SK-N-SH treated with all-trans-retinoic acid at 6 μM for 48 hours (cell line): ENCODE measurements around the gene DROSHA.

Source experiments
- ATAC-seq: fragments of 200-7000 bp; cut with Tn5 transposase; 3 replicates; pipeline ENCODE4 v1.9.1; 2020; ENCODE audit warnings: mild to moderate bottlenecking, moderate library complexity
- BACH2 ChIP-seq: fragments of 250-450 bp; sonication (Bioruptor Pico); IDR thresholded peaks from 2 replicates; pipeline ENCODE4 v1.9.0; 2021; ENCODE audit warnings: mild to moderate bottlenecking, borderline replicate concordance
- CREB5 ChIP-seq: fragments of 250-450 bp; sonication (Bioruptor Pico); IDR thresholded peaks from 2 replicates; pipeline ENCODE4 v1.5.1; 2020; ENCODE audit warnings: low read depth, mild to moderate bottlenecking, moderate library complexity
- CSDC2 ChIP-seq: fragments of 250-450 bp; sonication (Bioruptor Pico); IDR thresholded peaks from 2 replicates; pipeline ENCODE4 v1.5.0; 2020; ENCODE audit warnings: mild to moderate bottlenecking, moderate library complexity
- GLIS3 ChIP-seq: fragments of 250-450 bp; sonication (Bioruptor Pico); IDR thresholded peaks from 2 replicates; pipeline ENCODE4 v1.5.0; 2020; ENCODE audit warnings: mild to moderate bottlenecking, moderate library complexity
- ISL1 ChIP-seq: fragments of 250-450 bp; sonication (Bioruptor Pico); IDR thresholded peaks from 2 replicates; pipeline ENCODE4 v2.1.2; 2022; ENCODE audit warnings: mild to moderate bottlenecking, moderate library complexity
- OSR1 ChIP-seq: fragments of 250-450 bp; sonication (Bioruptor Pico); IDR thresholded peaks from 2 replicates; pipeline ENCODE4 v1.8.0; 2022; ENCODE audit warnings: moderate library complexity, mild to moderate bottlenecking, inconsistent platforms
- POU6F1 ChIP-seq: fragments of 250-450 bp; sonication (Bioruptor Pico); IDR thresholded peaks from 2 replicates; pipeline ENCODE4 v1.8.0; 2021; ENCODE audit warnings: low read depth, mild to moderate bottlenecking, moderate library complexity, borderline replicate concordance
- PPARA ChIP-seq: fragments of 250-450 bp; sonication (Bioruptor Pico); IDR thresholded peaks from 2 replicates; pipeline ENCODE4 v1.5.0; 2020; ENCODE audit warnings: mild to moderate bottlenecking, borderline replicate concordance
- RARB ChIP-seq: fragments of 250-450 bp; sonication (Bioruptor Pico); IDR thresholded peaks from 2 replicates; pipeline ENCODE4 v1.8.0; 2021; ENCODE audit warnings: mild to moderate bottlenecking, moderate library complexity
- SNAI2 ChIP-seq: fragments of 250-450 bp; sonication (Bioruptor Pico); IDR thresholded peaks from 2 replicates; pipeline ENCODE4 v1.5.0; 2020; ENCODE audit warnings: mild to moderate bottlenecking, moderate library complexity
- TCF4 ChIP-seq: fragments of 250-450 bp; sonication (Bioruptor Pico); IDR thresholded peaks from 2 replicates; pipeline ENCODE4 v1.8.0; 2021; ENCODE audit warnings: mild to moderate bottlenecking, moderate library complexity, borderline replicate concordance
- TOX ChIP-seq: fragments of 250-450 bp; sonication (Bioruptor Pico); IDR thresholded peaks from 2 replicates; pipeline ENCODE4 v1.8.0; 2021; ENCODE audit warnings: mild to moderate bottlenecking, moderate library complexity, borderline replicate concordance
- TSHZ2 ChIP-seq: fragments of 250-450 bp; sonication (Bioruptor Pico); IDR thresholded peaks from 2 replicates; pipeline ENCODE4 v1.5.0; 2020; ENCODE audit warnings: mild to moderate bottlenecking, moderate library complexity
- ZC3H10 ChIP-seq: fragments of 250-450 bp; sonication (Bioruptor Pico); IDR thresholded peaks from 2 replicates; pipeline ENCODE4 v1.5.1; 2021; ENCODE audit warnings: mild to moderate bottlenecking, moderate library complexity
- ZFP3 ChIP-seq: fragments of 250-450 bp; sonication (Bioruptor Pico); IDR thresholded peaks from 2 replicates; pipeline ENCODE4 v1.5.0; 2020; ENCODE audit warnings: mild to moderate bottlenecking, moderate library complexity
- ZFP30 ChIP-seq: fragments of 450-650 bp; formaldehyde crosslinking; IDR thresholded peaks from 2 replicates; pipeline ENCODE4 v1.5.0; 2022; ENCODE audit warnings: mild to moderate bottlenecking, moderate library complexity
- ZNF565 ChIP-seq: fragments of 450-650 bp; formaldehyde crosslinking; conservative IDR thresholded peaks from 2 replicates; pipeline ENCODE4 v1.5.0; 2020; ENCODE audit warnings: low read depth, mild to moderate bottlenecking, moderate library complexity
- ZNF70 ChIP-seq: fragments of 450-650 bp; formaldehyde crosslinking; IDR thresholded peaks from 2 replicates; pipeline ENCODE4 v1.5.0; 2020; ENCODE audit warnings: mild to moderate bottlenecking, moderate library complexity
- ZNF8 ChIP-seq: fragments of 450-650 bp; formaldehyde crosslinking; IDR thresholded peaks from 2 replicates; pipeline ENCODE4 v1.5.0; 2020; ENCODE audit warnings: mild to moderate bottlenecking, moderate library complexity
- TF ChIP-seq, protein P1 (sequence below): fragments of 250-450 bp; sonication (Bioruptor Pico); IDR thresholded peaks from 2 replicates; pipeline ENCODE4 v1.5.1; 2021; ENCODE audit warnings: mild to moderate bottlenecking, moderate library complexity
- TF ChIP-seq, protein P2 (sequence below): fragments of 250-450 bp; sonication (Bioruptor Pico); IDR thresholded peaks from 2 replicates; pipeline ENCODE4 v1.8.0; 2020; ENCODE audit warnings: mild to moderate bottlenecking, moderate library complexity, borderline replicate concordance

The DROSHA gene

DNA sequence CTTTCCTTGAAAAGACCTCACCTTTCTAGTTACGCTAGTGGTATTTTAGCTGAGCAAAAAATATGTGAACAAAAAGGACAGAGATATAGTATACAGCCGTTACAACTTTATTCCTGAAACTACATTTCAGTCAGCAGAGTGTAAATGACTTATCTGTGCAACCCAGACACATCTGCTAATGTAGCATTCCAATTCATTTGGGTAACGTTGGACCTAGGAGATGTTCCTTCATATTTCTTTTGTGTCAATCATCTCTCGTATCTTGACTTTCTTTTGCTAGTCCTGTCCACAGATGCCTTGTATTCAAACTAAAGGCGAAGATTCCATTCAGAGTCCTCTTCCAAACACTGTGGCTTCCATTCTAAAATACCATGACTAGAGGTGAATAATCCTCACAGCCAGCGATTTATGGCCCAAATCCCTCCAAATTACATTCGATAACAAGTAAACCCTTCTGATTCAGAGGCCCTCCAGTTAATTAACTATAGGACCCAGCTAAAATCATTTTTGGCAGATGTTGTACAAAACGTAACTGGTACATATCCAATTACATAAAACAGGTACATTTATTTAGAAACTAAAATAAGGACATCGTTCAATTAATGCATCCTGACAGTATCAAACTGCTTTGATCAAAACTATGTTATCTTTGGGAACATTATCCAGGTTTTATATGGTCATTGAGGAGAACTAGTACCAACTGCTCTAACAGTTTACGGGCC lies 155.7 kb downstream of the DROSHA start:
- TF ChIP-seq RARB = no peak
- TF ChIP-seq, protein P1, sequence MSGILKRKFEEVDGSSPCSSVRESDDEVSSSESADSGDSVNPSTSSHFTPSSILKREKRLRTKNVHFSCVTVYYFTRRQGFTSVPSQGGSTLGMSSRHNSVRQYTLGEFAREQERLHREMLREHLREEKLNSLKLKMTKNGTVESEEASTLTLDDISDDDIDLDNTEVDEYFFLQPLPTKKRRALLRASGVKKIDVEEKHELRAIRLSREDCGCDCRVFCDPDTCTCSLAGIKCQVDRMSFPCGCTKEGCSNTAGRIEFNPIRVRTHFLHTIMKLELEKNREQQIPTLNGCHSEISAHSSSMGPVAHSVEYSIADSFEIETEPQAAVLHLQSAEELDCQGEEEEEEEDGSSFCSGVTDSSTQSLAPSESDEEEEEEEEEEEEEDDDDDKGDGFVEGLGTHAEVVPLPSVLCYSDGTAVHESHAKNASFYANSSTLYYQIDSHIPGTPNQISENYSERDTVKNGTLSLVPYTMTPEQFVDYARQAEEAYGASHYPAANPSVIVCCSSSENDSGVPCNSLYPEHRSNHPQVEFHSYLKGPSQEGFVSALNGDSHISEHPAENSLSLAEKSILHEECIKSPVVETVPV = no peak
- TF ChIP-seq ZNF565 (CRISPR knock-in tag) = no peak
- no peak for TF ChIP-seq TSHZ2 (CRISPR knock-in tag)
- TF ChIP-seq CSDC2 = 0 out of 2 replicates have a peak, but pooled peaks have one; percentile 22
- TF ChIP-seq, protein P2, sequence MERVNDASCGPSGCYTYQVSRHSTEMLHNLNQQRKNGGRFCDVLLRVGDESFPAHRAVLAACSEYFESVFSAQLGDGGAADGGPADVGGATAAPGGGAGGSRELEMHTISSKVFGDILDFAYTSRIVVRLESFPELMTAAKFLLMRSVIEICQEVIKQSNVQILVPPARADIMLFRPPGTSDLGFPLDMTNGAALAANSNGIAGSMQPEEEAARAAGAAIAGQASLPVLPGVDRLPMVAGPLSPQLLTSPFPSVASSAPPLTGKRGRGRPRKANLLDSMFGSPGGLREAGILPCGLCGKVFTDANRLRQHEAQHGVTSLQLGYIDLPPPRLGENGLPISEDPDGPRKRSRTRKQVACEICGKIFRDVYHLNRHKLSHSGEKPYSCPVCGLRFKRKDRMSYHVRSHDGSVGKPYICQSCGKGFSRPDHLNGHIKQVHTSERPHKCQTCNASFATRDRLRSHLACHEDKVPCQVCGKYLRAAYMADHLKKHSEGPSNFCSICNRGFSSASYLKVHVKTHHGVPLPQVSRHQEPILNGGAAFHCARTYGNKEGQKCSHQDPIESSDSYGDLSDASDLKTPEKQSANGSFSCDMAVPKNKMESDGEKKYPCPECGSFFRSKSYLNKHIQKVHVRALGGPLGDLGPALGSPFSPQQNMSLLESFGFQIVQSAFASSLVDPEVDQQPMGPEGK (CRISPR knock-in tag) = no peak
- peak; percentile 97 for TF ChIP-seq ISL1 (CRISPR knock-in tag)
- TF ChIP-seq ZNF70 = no peak
- no peak for TF ChIP-seq TCF4 (CRISPR knock-in tag)
- TF ChIP-seq GLIS3 (CRISPR knock-in tag) = 0 out of 2 replicates have a peak, but pooled peaks have one; percentile 17
- ATAC-seq = peak; percentile 22; the same call in 1 of the 3 replicates

DNA sequence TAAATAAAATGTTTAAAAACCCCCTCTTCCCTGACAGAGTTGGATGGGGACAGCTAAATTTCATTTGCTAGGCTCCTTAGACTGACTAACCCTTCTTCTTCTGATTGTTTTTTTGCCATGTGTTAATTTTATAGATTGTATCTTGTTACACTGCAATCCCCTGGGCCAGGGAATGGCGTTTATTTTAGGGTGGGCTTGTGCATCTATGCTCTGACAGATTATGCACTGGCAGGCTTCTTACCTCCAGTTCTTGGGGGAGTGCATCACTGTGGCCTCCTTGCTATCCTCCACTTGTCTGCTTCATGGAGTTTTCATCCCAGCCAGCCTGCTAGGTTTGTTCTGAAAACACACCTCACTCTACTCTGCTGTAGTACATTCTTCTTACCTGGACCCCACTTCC lies 159.8 kb downstream of the DROSHA start:
- TF ChIP-seq RARB (no peak), ZNF8 (CRISPR knock-in tag) (no peak), SNAI2 (CRISPR knock-in tag) (no peak), GLIS3 (CRISPR knock-in tag) (no peak), CREB5 (CRISPR knock-in tag) (no peak), ZNF70 (no peak), TCF4 (CRISPR knock-in tag) (no peak), POU6F1 (no peak), PPARA (CRISPR knock-in tag) (no peak), TSHZ2 (CRISPR knock-in tag) (no peak)
- TF ChIP-seq, all 23 proteins: peak for 0
- ATAC-seq = no peak

GRCh38 chr5:31366941-31367340 lies 165.0 kb downstream of the DROSHA start:
- ATAC-seq = peak; percentile 54
- TF ChIP-seq OSR1 (CRISPR knock-in tag) (no peak), ISL1 (CRISPR knock-in tag) (peak; percentile 97), POU6F1 (peak; percentile 29; the same call in 1 of the 2 replicates), ZNF565 (CRISPR knock-in tag) (no peak), ZFP3 (CRISPR knock-in tag) (0 out of 2 replicates have a peak, but pooled peaks have one; percentile 46), ZC3H10 (no peak), BACH2 (CRISPR knock-in tag) (no peak), RARB (0 out of 2 replicates have a peak, but pooled peaks have one; percentile 78), ZFP30 (CRISPR knock-in tag) (no peak), SNAI2 (CRISPR knock-in tag) (peak; percentile 27; the same call in 1 of the 2 replicates), ZNF70 (no peak), TOX (CRISPR knock-in tag) (peak; percentile 81), CREB5 (CRISPR knock-in tag) (no peak)
